Measurements from ENCODE around the gene NCAPD2. TPM values are rescaled to one million over a fixed set of nuclear protein-coding genes. Genes with fewer than 3 reads are reported as not detected.
"Not testable (repeated sequence)": the region's sequence is repeated elsewhere in the genome, so short reads cannot be mapped to it uniquely, and the experiment has no call there.

The NCAPD2 gene
- total RNA-seq, 2 experiments from 2014 or later = 195 to 196 TPM

- Mint-ChIP-seq H3K4me1 (ENCODE audit: low read depth) (peaks cover 31% of the 10 kb centered on the region), H3K27ac (no peak overlapping the region), H3K36me3 (ENCODE audit: low read depth) (peaks cover 31% of the 10 kb centered on the region), H3K27me3 (no peaks in the 10 kb centered on the region), H3K9me3 (no peaks in the 10 kb centered on the region), H3K4me3 (peak overlapping the region; percentile 0)
- ATAC-seq (no peak), DNase-seq (no peak)
- ChIA-PET POLR2A (interaction anchor here (1.2 to 6.7 kb wide), 4 partner anchors 20 to 56 kb away, joined by 3 to 110 read pairs (median 12); partner anchors contain the start of genes CD27, MRPL51 and TAPBPL), CTCF (interaction anchor here (1.3 to 5.9 kb wide), 3 partner anchors 19 to 66 kb away, joined by 3 to 56 read pairs (median 12); no protein-coding TSS in a partner anchor)
- intact Hi-C loops (cut with micrococcal nuclease) = no loop called here
- no peak for TF ChIP-seq CTCF (IDR thresholded peaks at IDR 0.05)
Observed at GRCh38 chr12:6471989-6472360, 21.9 kb upstream of the NCAPD2 start.

GRCh38 chr12:6472491-6472890, 21.4 kb upstream of the NCAPD2 start:
- TF ChIP-seq CTCF (IDR thresholded peaks at IDR 0.05) = no peak
- H3K27me3 Mint-ChIP-seq = no peaks in the 10 kb centered on the region
- H3K9me3 Mint-ChIP-seq = no peaks in the 10 kb centered on the region
- peaks cover 26% of the 10 kb centered on the region for H3K36me3 Mint-ChIP-seq (ENCODE audit: low read depth)
- no peak for ATAC-seq
- ChIA-PET CTCF (interaction anchor here (1.3 to 5.9 kb wide), 2 partner anchors 19 to 48 kb away, joined by 3 to 56 read pairs; no protein-coding TSS in a partner anchor), POLR2A (interaction anchor here (0.6 to 6.7 kb wide), 4 partner anchors 20 to 56 kb away, joined by 3 to 110 read pairs (median 12); partner anchors contain the start of genes CD27, MRPL51 and TAPBPL)
- no peak for DNase-seq
- H3K27ac Mint-ChIP-seq = no peak overlapping the region
- peaks cover 26% of the 10 kb centered on the region for H3K4me1 Mint-ChIP-seq (ENCODE audit: low read depth)
- intact Hi-C loops (cut with micrococcal nuclease) = no loop called here
- H3K4me3 Mint-ChIP-seq = no peak overlapping the region

GRCh38 chr12:6475233-6475975, 18.5 kb upstream of the NCAPD2 start:
- not testable (repeated sequence) for H3K36me3 Mint-ChIP-seq (ENCODE audit: low read depth)

GRCh38 chr12:6476489-6476888, 17.4 kb upstream of the NCAPD2 start:
- no peak overlapping the region for H3K4me3 Mint-ChIP-seq
- no peaks in the 10 kb centered on the region for H3K27me3 Mint-ChIP-seq
- intact Hi-C loops (cut with micrococcal nuclease) = no loop called here
- ChIA-PET POLR2A (no interaction called here), CTCF (no interaction called here)
- H3K36me3 Mint-ChIP-seq (ENCODE audit: low read depth) = no peaks in the 10 kb centered on the region
- DNase-seq (no peak), ATAC-seq (no peak)
- peaks cover 6% of the 10 kb centered on the region for H3K4me1 Mint-ChIP-seq (ENCODE audit: low read depth)
- no peak overlapping the region for H3K27ac Mint-ChIP-seq
- no peaks in the 10 kb centered on the region for H3K9me3 Mint-ChIP-seq
- TF ChIP-seq CTCF (IDR thresholded peaks at IDR 0.05) = no peak

More at GRCh38 chr12:6475233-6475975, 18.5 kb upstream of the NCAPD2 start:
- H3K9me3 Mint-ChIP-seq; ATAC-seq; intact Hi-C loops (cut with micrococcal nuclease); H3K27ac Mint-ChIP-seq; DNase-seq; POLR2A ChIA-PET; H3K27me3 Mint-ChIP-seq; H3K4me3 Mint-ChIP-seq: not testable (repeated sequence)
- CTCF ChIA-PET = interaction anchor here (1.3 kb wide), 1 partner anchor 10 kb away, joined by 3 read pairs; no protein-coding TSS in a partner anchor
- peaks cover 12% of the 10 kb centered on the region for H3K4me1 Mint-ChIP-seq (ENCODE audit: low read depth)

GRCh38 chr12:6477601-6478377, 16.1 kb upstream of the NCAPD2 start:
- POLR2A ChIA-PET = interaction anchor here (1.4 kb wide), 1 partner anchor 9 kb away, joined by 5 read pairs; no protein-coding TSS in a partner anchor
- intact Hi-C loops (cut with micrococcal nuclease); H3K27ac Mint-ChIP-seq; DNase-seq; H3K4me3 Mint-ChIP-seq; ATAC-seq; H3K4me1 Mint-ChIP-seq (ENCODE audit: low read depth); H3K9me3 Mint-ChIP-seq; H3K36me3 Mint-ChIP-seq (ENCODE audit: low read depth); H3K27me3 Mint-ChIP-seq: not testable (repeated sequence)
- CTCF ChIA-PET = interaction anchor here (1.5 to 1.6 kb wide), 2 partner anchors 9 to 61 kb away, joined by 3 to 4 read pairs; no protein-coding TSS in a partner anchor

Measured in activated CD8-positive, alpha-beta T cell treated with anti-CD3 and anti-CD28 coated beads for 36 hours (primary cell).